ENCODE data around the gene DIPK2A. TPM values are rescaled to one million over a fixed set of nuclear protein-coding genes. Genes with fewer than 3 reads are reported as not detected.

The DIPK2A gene
- total RNA-seq, 2 donors from 2014 or later = 19.3 to 58.8 TPM

DNA sequence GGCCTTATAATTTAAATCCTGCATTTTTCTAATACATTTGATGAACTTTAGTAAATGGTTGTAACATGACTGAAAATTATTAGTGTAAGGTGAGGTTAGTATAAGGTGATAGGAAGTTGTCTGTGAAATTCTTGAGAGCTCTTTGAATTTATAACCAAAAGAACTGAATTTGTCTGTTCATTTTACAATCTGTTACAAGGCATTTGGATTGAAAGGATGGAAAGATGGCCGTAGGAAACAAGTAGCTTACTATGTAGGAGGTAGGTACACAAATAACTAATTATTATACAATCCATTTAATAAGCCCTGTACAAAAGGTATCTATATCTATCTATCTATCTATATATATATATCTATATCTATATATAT lies 6.6 kb downstream of the DIPK2A start:
- no peak for DNase-seq (ENCODE audit: low spot score)
- Histone ChIP-seq H3K27me3 (replicated peaks; ENCODE audit: insufficient read depth) (no peaks in the 10 kb centered on the region), H3K4me1 (replicated peaks) (no peaks in the 10 kb centered on the region), H3K4me3 (no peak overlapping the region), H3K36me3 (no peaks in the 10 kb centered on the region), H3K27ac (no peak overlapping the region), H3K9me3 (no peaks in the 10 kb centered on the region)
- intact Hi-C loops (cut with DNase I) = loop anchor here (10.0 kb wide), 1 partner anchor 797 kb away; no protein-coding TSS in a partner anchor
- 89% methylated on average over 1 of the region's 1 CpG for WGBS
- TF ChIP-seq POLR2A (IDR thresholded peaks at IDR 0.05) (no peak), POLR2AphosphoS5 (IDR thresholded peaks at IDR 0.05) (no peak)
- TF ChIP-seq, protein P1, sequence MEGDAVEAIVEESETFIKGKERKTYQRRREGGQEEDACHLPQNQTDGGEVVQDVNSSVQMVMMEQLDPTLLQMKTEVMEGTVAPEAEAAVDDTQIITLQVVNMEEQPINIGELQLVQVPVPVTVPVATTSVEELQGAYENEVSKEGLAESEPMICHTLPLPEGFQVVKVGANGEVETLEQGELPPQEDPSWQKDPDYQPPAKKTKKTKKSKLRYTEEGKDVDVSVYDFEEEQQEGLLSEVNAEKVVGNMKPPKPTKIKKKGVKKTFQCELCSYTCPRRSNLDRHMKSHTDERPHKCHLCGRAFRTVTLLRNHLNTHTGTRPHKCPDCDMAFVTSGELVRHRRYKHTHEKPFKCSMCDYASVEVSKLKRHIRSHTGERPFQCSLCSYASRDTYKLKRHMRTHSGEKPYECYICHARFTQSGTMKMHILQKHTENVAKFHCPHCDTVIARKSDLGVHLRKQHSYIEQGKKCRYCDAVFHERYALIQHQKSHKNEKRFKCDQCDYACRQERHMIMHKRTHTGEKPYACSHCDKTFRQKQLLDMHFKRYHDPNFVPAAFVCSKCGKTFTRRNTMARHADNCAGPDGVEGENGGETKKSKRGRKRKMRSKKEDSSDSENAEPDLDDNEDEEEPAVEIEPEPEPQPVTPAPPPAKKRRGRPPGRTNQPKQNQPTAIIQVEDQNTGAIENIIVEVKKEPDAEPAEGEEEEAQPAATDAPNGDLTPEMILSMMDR (IDR thresholded peaks at IDR 0.05) = no peak

DNA sequence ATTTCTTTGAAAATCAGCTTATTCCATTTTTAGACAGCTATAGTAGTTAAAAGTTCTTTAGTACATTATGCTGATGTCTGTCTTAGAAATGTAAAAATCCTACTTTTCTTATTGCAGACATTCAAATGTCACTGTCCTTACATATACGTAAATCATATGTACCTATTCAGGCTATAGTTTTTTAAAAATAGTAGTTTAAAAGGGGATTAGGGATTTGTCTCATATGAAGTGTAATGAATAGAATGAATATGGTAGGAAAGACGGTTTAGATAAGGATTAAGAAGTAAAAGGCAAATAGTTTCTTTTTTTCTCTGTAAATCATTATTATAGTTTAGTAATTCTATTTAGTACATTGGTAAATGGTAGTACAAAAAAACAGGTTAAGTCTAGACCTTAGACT lies 7.4 kb downstream of the DIPK2A start:
- H3K9me3 ChIP-seq = no peaks in the 10 kb centered on the region
- H3K36me3 ChIP-seq = no peaks in the 10 kb centered on the region
- no peak overlapping the region for H3K27ac ChIP-seq
- DNase-seq (ENCODE audit: low spot score) = no peak
- H3K27me3 ChIP-seq (replicated peaks; ENCODE audit: insufficient read depth) = no peaks in the 10 kb centered on the region
- H3K4me3 ChIP-seq = no peak overlapping the region
- intact Hi-C loops (cut with DNase I) = loop anchor here (10.0 kb wide), 1 partner anchor 796 kb away; no protein-coding TSS in a partner anchor
- no peaks in the 10 kb centered on the region for H3K4me1 ChIP-seq (replicated peaks)
- TF ChIP-seq, protein P1 (IDR thresholded peaks at IDR 0.05) = no peak
- TF ChIP-seq POLR2AphosphoS5 (IDR thresholded peaks at IDR 0.05) (no peak), POLR2A (IDR thresholded peaks at IDR 0.05) (no peak)
- 88% methylated on average over 2 of the region's 2 CpGs for WGBS

DNA sequence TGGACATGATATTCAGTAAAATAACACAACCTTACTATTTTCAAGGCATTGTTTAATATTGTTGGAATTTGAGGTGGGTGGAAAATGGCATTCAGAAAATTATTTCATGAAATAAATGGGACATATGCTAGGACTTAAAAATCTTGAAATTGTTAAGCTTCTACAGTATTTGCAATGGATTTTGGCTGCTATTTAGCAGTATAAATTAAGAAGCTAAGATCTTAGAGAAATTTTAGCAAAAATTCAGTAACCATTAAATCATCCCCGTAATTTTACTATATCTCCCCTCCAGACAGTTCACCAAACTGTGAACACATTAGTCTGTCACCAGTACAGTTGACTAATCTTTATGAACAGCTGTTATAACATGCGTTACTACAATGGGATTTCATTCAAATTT lies 8.2 kb downstream of the DIPK2A start:
- DNase-seq (ENCODE audit: low spot score) = no peak
- Histone ChIP-seq H3K36me3 (no peaks in the 10 kb centered on the region), H3K9me3 (no peaks in the 10 kb centered on the region), H3K27me3 (replicated peaks; ENCODE audit: insufficient read depth) (no peaks in the 10 kb centered on the region), H3K4me3 (no peak overlapping the region), H3K4me1 (replicated peaks) (no peaks in the 10 kb centered on the region), H3K27ac (no peak overlapping the region)
- TF ChIP-seq POLR2A (IDR thresholded peaks at IDR 0.05) = no peak
- no peak for TF ChIP-seq POLR2AphosphoS5 (IDR thresholded peaks at IDR 0.05)
- TF ChIP-seq, protein P1 (IDR thresholded peaks at IDR 0.05) = no peak
- WGBS = 80% methylated on average over 2 of the region's 2 CpGs
- intact Hi-C loops (cut with DNase I) = loop anchor here (10.0 kb wide), 1 partner anchor 795 kb away; no protein-coding TSS in a partner anchor

DNA sequence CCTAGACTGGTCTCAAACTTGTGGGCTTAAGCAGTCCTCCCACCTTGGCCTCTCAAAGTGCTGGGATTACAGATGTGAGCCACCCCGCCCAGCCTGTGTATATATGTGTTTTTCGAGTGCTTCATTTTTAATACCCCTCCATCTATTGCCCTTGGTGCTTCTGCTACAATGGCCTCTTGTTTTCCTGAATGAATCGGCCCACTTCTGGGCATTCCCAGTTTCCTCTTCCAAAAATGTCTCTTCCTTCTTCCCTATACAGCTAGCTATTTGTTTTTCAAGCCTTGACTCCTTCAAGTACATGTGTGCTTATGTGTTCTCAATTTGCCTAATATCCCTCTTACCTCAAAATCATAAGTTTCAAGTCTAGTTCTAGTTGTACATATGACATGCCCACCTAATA lies 16.7 kb downstream of the DIPK2A start:
- TF ChIP-seq POLR2A (IDR thresholded peaks at IDR 0.05) (no peak), POLR2AphosphoS5 (IDR thresholded peaks at IDR 0.05) (no peak)
- TF ChIP-seq, protein P1 (IDR thresholded peaks at IDR 0.05) = no peak
- intact Hi-C loops (cut with DNase I) = no loop called here
- no peak for DNase-seq (ENCODE audit: low spot score)
- H3K36me3 ChIP-seq = no peaks in the 10 kb centered on the region
- no peak overlapping the region for H3K4me3 ChIP-seq
- 91% methylated on average over 3 of the region's 3 CpGs for WGBS
- H3K27ac ChIP-seq = no peak overlapping the region
- H3K27me3 ChIP-seq (replicated peaks; ENCODE audit: insufficient read depth) = no peaks in the 10 kb centered on the region
- H3K4me1 ChIP-seq (replicated peaks) = no peaks in the 10 kb centered on the region
- no peaks in the 10 kb centered on the region for H3K9me3 ChIP-seq

DNA sequence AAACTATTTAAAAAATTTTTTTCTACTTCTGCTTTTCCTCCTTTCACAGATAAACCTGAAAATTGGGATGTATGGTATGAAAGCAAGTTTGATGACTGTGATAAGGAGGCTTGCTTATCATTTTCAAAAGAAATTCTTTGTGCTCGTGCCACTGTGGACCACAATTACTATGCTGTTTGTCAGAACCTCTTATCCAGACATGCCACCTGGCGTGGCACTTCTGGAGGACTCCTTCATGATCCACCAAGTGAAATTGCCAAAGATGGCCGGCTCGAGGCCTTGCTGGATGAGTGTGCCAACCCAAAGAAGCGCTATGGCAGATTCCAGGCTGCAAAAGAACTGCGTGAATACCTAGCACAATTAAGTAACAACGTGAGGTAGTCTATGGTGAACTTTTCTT lies 17.8 kb downstream of the DIPK2A start:
- H3K4me3 ChIP-seq = no peak overlapping the region
- 96% methylated on average over 7 of the region's 7 CpGs for WGBS
- intact Hi-C loops (cut with DNase I) = no loop called here
- DNase-seq (ENCODE audit: low spot score) = no peak
- H3K27me3 ChIP-seq (replicated peaks; ENCODE audit: insufficient read depth) = no peaks in the 10 kb centered on the region
- H3K9me3 ChIP-seq = no peaks in the 10 kb centered on the region
- no peak overlapping the region for H3K27ac ChIP-seq
- H3K4me1 ChIP-seq (replicated peaks) = no peaks in the 10 kb centered on the region
- no peak for TF ChIP-seq POLR2AphosphoS5 (IDR thresholded peaks at IDR 0.05)
- TF ChIP-seq POLR2A (IDR thresholded peaks at IDR 0.05) = no peak
- TF ChIP-seq, protein P1 (IDR thresholded peaks at IDR 0.05) = no peak
- H3K36me3 ChIP-seq = no peaks in the 10 kb centered on the region
